PC-9 (cell line): Measurements from ENCODE around the gene EEF1AKMT3.

Experiments used
- CTCF ChIP-seq: fragments of 200-600 bp; sonication (generic); conservative IDR thresholded peaks from 2 replicates; pipeline ENCODE4 v1.6.1; 2017; ENCODE audit warnings: mixed run types, antibody characterized with exemption, mild to moderate bottlenecking, moderate library complexity
- EZH2 ChIP-seq: fragments of 200-600 bp; sonication (generic); IDR thresholded peaks from 2 replicates; pipeline ENCODE4 v1.8.0; 2017; ENCODE audit warnings: antibody characterized with exemption, low read depth

- TF ChIP-seq CTCF, result no peak
- TF ChIP-seq EZH2, result no peak
Measured at GRCh38 chr12:57821474-57822214, 49.2 kb downstream of the EEF1AKMT3 start.
